Fibroblast of the aortic adventitia (primary cell): Measurements from ENCODE around the gene YTHDC1. TPM values are rescaled to one million over a fixed set of nuclear protein-coding genes. Genes with fewer than 3 reads are reported as not detected.

ENCODE experiments used
- DNase-seq: peaks from one replicate; pipeline ENCODE4 v3.0.0-alpha.2; 2010; ENCODE audit warnings: low read depth
- H3K4me3 ChIP-seq: 2 replicates; pipeline ENCODE4 v1.5.1; 2011; ENCODE audit warnings: low read depth, mild to moderate bottlenecking, control low read depth, low read length, moderate library complexity
- CTCF ChIP-seq: IDR thresholded peaks from 2 replicates; pipeline ENCODE4 v1.5.1; 2011; ENCODE audit warnings: mild to moderate bottlenecking, low read length, control low read depth, inconsistent platforms; ENCODE audit not compliant: insufficient read depth
- total RNA-seq: library from RNA; depleted of rRNA; stranded (reverse); fragments of >200 nt; gene quantifications from 2 replicates; pipeline ENCODE4 v1.2.3, GENCODE V29; 2012; ENCODE audit warnings: low replicate concordance

Gene YTHDC1
- total RNA-seq, 1 donor: 39.3 TPM

- H3K4me3 ChIP-seq: no peak overlapping the region
- no peak for DNase-seq
- no peak for TF ChIP-seq CTCF
Measured at GRCh38 chr4:68304731-68305130, 45.2 kb downstream of the YTHDC1 start.

- no peak for DNase-seq
- no peak for TF ChIP-seq CTCF
Measured at GRCh38 chr4:68299492-68300457, 50.1 kb downstream of the YTHDC1 start.

GRCh38 chr4:68297137-68297536 lies 52.8 kb downstream of the YTHDC1 start:
- no peak overlapping the region for H3K4me3 ChIP-seq
- no peak for TF ChIP-seq CTCF
- DNase-seq: no peak

More at GRCh38 chr4:68299492-68300457, 50.1 kb downstream of the YTHDC1 start:
- no peak overlapping the region for H3K4me3 ChIP-seq

- TF ChIP-seq CTCF: no peak
- DNase-seq: no peak
Measured at GRCh38 chr4:68291256-68291655, 58.6 kb downstream of the YTHDC1 start.

GRCh38 chr4:68288393-68288740 lies 61.5 kb downstream of the YTHDC1 start:
- no peak for DNase-seq
- TF ChIP-seq CTCF: no peak
- H3K4me3 ChIP-seq: no peak overlapping the region

More at GRCh38 chr4:68291256-68291655, 58.6 kb downstream of the YTHDC1 start:
- no peak overlapping the region for H3K4me3 ChIP-seq

GRCh38 chr4:68287704-68288392 lies 62.0 kb downstream of the YTHDC1 start:
- no peak for DNase-seq
- H3K4me3 ChIP-seq: no peak overlapping the region
- no peak for TF ChIP-seq CTCF
